GM10266 (cell line): ENCODE results near the gene SYT13.

Source experiments
- DNase-seq: peaks from one replicate; pipeline ENCODE4 v3.0.0; 2012; ENCODE audit errors: extremely low spot score
- TF ChIP-seq, protein P1 (sequence below): IDR thresholded peaks from 2 replicates; pipeline ENCODE4 v1.5.1; 2012; ENCODE audit warnings: mild to moderate bottlenecking, low read depth; ENCODE audit not compliant: control insufficient read depth, insufficient read depth; ENCODE audit errors: missing control alignments

SYT13 gene

DNA sequence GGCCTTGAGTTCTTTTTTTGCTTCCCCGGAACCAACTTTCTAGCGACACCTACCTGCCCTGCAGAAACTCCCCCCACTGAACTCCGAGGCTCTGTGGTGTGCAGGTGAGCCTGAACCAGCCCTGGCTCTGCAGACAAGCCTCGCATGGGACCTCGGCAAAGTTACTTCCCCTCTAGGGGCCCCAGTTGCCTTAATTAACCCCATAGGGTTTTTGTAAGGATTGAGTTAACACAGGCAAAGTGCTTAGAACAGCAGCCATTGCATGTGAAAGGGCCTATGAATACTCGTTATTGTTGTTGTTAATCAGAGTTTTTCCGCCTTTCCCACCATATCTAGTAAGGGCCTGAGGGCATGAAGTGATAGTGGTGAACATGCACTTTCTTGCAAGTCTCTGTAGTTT lies 12.6 kb upstream of the SYT13 start:
- TF ChIP-seq, protein P1, sequence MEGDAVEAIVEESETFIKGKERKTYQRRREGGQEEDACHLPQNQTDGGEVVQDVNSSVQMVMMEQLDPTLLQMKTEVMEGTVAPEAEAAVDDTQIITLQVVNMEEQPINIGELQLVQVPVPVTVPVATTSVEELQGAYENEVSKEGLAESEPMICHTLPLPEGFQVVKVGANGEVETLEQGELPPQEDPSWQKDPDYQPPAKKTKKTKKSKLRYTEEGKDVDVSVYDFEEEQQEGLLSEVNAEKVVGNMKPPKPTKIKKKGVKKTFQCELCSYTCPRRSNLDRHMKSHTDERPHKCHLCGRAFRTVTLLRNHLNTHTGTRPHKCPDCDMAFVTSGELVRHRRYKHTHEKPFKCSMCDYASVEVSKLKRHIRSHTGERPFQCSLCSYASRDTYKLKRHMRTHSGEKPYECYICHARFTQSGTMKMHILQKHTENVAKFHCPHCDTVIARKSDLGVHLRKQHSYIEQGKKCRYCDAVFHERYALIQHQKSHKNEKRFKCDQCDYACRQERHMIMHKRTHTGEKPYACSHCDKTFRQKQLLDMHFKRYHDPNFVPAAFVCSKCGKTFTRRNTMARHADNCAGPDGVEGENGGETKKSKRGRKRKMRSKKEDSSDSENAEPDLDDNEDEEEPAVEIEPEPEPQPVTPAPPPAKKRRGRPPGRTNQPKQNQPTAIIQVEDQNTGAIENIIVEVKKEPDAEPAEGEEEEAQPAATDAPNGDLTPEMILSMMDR = no peak
- no peak for DNase-seq

DNA sequence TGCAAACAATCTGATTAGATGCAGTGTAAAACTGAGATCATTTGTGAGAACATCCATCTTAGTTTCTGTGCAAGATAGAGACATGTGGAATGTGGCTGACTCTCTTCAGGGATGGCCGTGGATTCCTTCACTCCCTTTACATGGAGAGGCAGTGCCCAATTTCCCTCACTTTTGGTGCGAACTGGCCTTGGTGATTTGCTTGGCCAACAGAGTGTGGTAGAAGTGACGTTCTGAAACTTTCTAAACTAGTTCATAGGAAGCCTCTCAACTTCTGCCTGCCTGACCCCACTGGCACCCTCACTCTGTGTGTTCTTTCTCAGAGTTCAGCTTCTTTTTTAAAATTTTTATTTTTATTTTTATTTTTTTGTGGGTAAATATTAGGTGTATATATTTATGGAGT lies 9.9 kb upstream of the SYT13 start:
- no peak for DNase-seq
- TF ChIP-seq, protein P1 = no peak

DNA sequence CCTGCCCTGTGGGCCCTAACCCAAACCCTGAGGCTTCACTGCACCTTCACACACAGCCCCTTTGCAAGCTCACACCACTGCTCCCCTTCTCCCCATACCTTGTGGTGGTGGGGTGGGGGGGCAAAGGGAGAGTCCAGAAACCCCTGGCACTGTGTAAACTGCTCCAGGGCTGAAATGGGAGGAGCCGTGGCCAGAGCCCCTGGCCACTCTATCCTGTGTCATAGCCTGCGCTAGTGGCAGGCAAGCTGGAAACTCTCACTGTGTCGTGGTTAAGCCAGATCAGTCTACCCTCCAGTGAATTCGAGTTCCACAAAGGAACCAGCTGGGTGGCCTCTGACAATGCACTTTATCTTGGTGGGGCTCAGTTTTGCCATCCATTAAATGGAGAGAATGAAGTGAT lies 8.4 kb upstream of the SYT13 start:
- no peak for DNase-seq
- TF ChIP-seq, protein P1 = no peak

DNA sequence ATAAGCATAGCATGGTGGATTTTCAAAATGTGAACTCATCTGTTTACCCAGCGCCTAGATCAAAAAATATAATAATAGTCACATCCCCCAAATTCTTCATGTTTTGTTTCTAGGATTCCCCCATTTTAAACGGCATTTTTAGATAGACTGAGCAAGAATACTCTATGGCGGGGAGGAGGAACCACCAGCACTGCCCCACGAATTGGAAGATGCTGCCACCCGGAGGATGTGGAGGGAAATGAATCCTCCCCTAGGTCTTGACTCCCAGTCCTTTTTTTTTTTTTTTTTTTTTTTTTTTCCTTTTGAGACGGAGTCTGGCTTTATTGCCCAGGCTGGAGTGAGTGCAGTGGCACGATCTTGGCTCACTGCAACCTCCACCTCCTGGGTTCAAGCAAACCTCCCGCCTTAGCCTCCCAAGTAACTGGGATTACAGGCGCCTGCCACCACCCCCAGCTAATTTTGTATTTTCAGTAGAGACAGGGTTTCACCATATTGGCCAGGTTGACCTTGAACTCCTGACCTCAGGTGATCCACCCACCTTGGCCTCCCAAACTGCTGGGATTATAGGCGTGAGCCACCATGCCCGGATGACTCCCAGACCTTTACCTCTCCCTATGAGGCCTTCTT lies 7.5 kb upstream of the SYT13 start:
- DNase-seq = peak; percentile 80
- TF ChIP-seq, protein P1 = peak; percentile 43

DNA sequence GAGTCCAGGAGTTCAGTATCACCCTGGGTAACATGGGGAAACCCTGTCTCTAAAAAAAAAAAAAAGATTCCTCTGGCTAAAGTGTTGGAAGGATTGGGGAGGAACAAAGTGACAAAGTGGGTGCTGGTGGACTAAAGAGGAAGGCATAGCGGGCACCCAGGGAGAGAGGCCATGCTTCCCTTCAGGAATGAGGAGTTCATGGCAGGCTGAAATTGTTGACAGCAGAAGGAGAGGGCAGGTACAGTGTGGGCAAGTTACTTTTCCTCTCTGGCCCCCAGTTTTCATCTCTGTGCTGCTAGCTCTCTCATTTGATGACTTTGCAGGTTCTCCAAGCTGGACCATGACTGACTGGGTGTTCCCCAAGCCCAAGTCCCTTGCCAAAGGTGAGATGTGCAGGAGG lies 4.4 kb upstream of the SYT13 start:
- TF ChIP-seq, protein P1 = no peak
- DNase-seq = no peak

DNA sequence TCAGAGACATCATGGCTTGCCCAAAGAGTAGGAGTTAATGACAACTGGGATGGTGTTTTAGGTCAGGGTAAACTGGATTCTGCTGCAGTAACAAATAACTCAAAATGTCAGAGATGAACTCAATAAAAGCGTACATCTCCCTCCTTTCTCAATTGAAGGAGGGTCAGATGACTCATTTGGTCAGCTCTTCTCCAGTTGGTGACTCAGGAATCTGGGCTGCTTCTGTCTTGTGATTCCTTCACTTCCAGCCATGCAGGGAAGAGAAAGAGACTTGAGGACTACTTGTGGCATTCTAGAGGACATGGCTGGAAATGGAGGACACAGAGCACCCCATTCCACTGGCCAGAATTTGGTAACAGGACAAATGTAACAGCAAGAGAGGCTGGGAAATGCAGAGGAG lies 3.2 kb upstream of the SYT13 start:
- TF ChIP-seq, protein P1 = no peak
- no peak for DNase-seq

DNA sequence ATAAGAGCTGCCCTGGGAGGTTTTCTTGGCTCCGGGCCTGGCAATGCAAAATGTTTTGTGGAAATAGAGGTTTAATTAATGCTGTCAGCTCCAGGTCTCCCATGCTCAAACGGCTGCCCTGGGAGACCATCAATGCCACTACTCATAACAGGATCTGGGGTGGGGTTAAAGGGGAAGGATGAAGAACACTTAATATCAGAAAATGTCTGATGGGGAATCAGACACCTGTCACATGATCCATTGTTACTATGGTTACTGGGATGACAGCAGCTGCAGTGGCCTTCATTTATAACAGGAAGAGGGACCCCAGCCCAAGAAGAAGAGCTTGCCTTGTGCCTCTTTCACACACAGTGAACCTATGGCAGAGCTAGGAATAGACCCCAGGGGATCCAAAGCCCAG lies 2.2 kb upstream of the SYT13 start:
- TF ChIP-seq, protein P1 = no peak
- no peak for DNase-seq
